Stomach (tissue), 9 donors: ENCODE data around the gene POLR2F. TPM values are rescaled to one million over a fixed set of nuclear protein-coding genes. Genes with fewer than 3 reads are reported as not detected.

ENCODE experiments used
- DNase-seq, 2 donors: peaks; one replicate each; pipeline versions ENCODE4 v3.0.0 to v3.0.0-alpha.2; 2013 to 2019
- H3K27ac ChIP-seq, 5 donors: fragments of 200-600 bp in 4 of 5; sonication (generic) in 4 of 5; one replicate each; pipeline ENCODE4 v1.5.1; 2013 to 2019; ENCODE audit warnings: mild to moderate bottlenecking in 1 of 5, moderate library complexity in 1 of 5
- H3K27me3 ChIP-seq, 3 donors: fragments of 200-600 bp; sonication (generic); one replicate each; pipeline ENCODE4 v1.5.1; 2017 to 2019; ENCODE audit warnings: mixed run types in 1 of 3
- H3K36me3 ChIP-seq, 4 donors: fragments of 200-600 bp; sonication (generic); 1 replicate in 3 of 4; 2 replicates in 1 of 4; pipeline ENCODE4 v1.5.1; 2016 to 2019
- H3K4me1 ChIP-seq, 4 donors: fragments of 200-600 bp; sonication (generic); one replicate each; pipeline ENCODE4 v1.5.1; 2016 to 2019
- H3K4me3 ChIP-seq, 4 donors: fragments of 200-600 bp; sonication (generic) in 3 of 4; one replicate each; pipeline ENCODE4 v1.5.1; 2016 to 2019; ENCODE audit warnings: mild to moderate bottlenecking in 1 of 4
- H3K9me3 ChIP-seq, 4 donors: fragments of 200-600 bp; sonication (generic); one replicate each; pipeline ENCODE4 v1.5.1; 2016 to 2019
- EP300 ChIP-seq: sonication (generic); formaldehyde crosslinking; IDR thresholded peaks from one replicate; pipeline ENCODE4 v1.6.1; 2017; ENCODE audit warnings: antibody characterized with exemption
- POLR2A ChIP-seq, 4 donors: fragments of 450-650 bp; IDR thresholded peaks; one replicate each; pipeline ENCODE4 v1.6.1; 2016; ENCODE audit warnings: antibody characterized with exemption in 4 of 4, control low read depth in 2 of 4, mild to moderate bottlenecking in 1 of 4, moderate library complexity in 1 of 4
- POLR2AphosphoS5 ChIP-seq, 3 donors: sonication (generic); formaldehyde crosslinking; IDR thresholded peaks; one replicate each; pipeline ENCODE4 v1.6.1; 2016; ENCODE audit warnings: antibody characterized with exemption in 3 of 3
- WGBS, 5 donors: extraction: QIAGEN DNeasy Blood & Tissue Kit in 3 of 5; methylation state at CpG; one replicate each; pipeline versions ENCODE4 v1.1.5 to v1.1.7; 2013 to 2018; 5-methylcytosine and 5-hydroxymethylcytosine counted together
- intact Hi-C: fragments of 100-400 bp; cut with DNase I; formaldehyde crosslinking; loops from one replicate; pipeline ENCODE4 v1.15.1; 2023; ENCODE audit warnings: low total_unique reads
- polyA plus RNA-seq, 3 donors: library from polyadenylated mRNA; stranded (reverse); fragments of 200-250 nt; gene quantifications; one replicate each; pipeline ENCODE4 v1.2.3, GENCODE V29; 2013
- total RNA-seq, 5 donors: library from RNA; depleted of rRNA; stranded (reverse); fragments of >200 nt; gene quantifications; one replicate each; pipeline versions ENCODE4 v1.1.0 to v1.2.3, GENCODE V29; 2014 to 2016
- TF ChIP-seq, protein P1 (sequence below), 7 experiments: fragments of 450-650 bp in 4 of 7; fragments of 200-600 bp in 3 of 7; sonication (generic) in 3 of 7; IDR thresholded peaks; one replicate each; pipeline ENCODE4 v1.5.1; 2016 to 2019; ENCODE audit warnings: antibody characterized with exemption in 7 of 7, control low read depth in 2 of 7, mild to moderate bottlenecking in 1 of 7
- donor health status: healthy with polysubstance abuse.
- donor health status: Bipolar disorder and iron deficiency.
- donor health status: healthy.

POLR2F gene
- total and polyA plus RNA-seq, 8 donors, result 41.5 to 149 (median 120) TPM

DNA sequence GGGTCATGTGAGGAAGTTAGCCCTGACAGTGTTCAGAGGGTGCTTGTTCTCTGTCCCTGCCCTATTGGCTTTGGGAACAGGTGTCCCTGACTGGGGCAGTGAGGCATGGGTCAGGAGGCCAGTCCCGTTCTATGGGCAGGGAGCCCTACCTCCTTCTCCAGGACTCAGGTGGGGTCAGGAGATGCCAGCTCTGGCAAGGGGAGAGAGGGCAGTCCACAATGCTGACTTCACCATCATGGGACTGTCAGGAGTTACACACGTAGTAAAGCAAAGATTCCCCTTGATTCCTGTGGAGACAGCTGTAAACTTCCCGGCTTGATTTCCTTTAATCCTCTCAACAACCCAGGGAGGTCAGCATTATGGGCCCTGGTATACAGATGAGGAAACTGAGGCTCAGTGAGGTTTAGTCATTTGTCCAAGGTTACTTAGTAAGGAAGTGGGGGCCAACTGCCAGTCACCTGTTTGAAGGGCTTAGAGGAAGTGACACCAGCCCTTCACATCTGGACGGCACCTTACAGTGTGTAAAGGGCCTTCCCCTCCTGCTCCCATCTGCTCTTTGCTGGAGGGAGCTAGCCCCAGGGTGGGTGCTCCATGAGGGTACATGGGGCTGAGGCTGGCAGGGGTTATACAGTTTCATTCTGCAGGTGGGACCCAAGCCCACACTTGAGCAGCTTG, 35.5 kb upstream of the POLR2F start:
- H3K4me1 ChIP-seq, result peaks cover 4 to 13% (median 11%) of the 10 kb centered on the region in 4 donors
- TF ChIP-seq POLR2AphosphoS5 (IDR thresholded peaks at IDR 0.05) (no peak), EP300 (no peak), POLR2A (IDR thresholded peaks at IDR 0.05) (no peak)
- TF ChIP-seq, protein P1, sequence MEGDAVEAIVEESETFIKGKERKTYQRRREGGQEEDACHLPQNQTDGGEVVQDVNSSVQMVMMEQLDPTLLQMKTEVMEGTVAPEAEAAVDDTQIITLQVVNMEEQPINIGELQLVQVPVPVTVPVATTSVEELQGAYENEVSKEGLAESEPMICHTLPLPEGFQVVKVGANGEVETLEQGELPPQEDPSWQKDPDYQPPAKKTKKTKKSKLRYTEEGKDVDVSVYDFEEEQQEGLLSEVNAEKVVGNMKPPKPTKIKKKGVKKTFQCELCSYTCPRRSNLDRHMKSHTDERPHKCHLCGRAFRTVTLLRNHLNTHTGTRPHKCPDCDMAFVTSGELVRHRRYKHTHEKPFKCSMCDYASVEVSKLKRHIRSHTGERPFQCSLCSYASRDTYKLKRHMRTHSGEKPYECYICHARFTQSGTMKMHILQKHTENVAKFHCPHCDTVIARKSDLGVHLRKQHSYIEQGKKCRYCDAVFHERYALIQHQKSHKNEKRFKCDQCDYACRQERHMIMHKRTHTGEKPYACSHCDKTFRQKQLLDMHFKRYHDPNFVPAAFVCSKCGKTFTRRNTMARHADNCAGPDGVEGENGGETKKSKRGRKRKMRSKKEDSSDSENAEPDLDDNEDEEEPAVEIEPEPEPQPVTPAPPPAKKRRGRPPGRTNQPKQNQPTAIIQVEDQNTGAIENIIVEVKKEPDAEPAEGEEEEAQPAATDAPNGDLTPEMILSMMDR (IDR thresholded peaks at IDR 0.05), result no peak
- no peaks in the 10 kb centered on the region for H3K9me3 ChIP-seq
- DNase-seq, result no peak
- H3K36me3 ChIP-seq, result peaks cover 43 to 97% (median 97%) of the 10 kb centered on the region in 4 donors
- intact Hi-C loops, result no loop called here
- peak overlapping the region in 2 of 5 donors; percentile 5 to 26 for H3K27ac ChIP-seq
- no peaks in the 10 kb centered on the region for H3K27me3 ChIP-seq
- no peak overlapping the region for H3K4me3 ChIP-seq
- WGBS, 5 donors, result 77 to 93% (median 78%) methylated on average over 4 of the region's 4 CpGs

DNA sequence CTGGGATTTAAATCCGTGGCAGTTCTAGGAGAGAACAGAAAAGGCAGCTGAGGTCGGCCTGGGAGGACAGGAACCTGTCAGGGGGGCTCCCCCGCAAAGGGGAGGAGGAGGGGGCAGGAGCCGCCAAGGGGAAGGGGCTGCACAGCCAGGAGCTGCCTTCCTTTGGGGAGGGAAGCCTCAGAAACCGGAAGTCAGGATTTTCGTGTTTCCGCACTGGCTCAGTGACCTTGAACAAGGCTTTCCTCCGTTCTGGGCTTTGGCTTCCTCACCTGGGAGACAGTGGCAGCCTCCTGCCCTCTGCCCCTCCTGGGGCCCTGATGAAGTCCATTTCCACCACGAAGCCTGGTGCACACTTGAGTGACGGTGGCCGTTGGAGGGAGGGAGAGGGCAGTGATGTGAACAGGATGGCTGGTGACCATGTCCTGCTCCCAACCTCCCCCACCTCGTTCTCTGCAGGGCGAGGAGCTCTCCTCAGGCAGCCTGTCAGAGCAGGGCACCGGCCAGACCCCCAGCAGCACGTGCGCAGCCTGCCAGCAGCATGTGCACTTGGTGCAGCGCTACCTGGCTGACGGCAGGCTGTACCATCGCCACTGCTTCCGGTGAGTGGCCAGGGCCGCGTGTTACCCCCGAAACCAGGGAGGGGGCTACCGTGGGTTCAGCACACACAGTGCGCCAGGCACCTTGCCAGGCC, 34.8 kb upstream of the POLR2F start:
- Histone ChIP-seq H3K36me3 (peaks cover 37 to 97% (median 96%) of the 10 kb centered on the region in 4 donors), H3K9me3 (no peaks in the 10 kb centered on the region), H3K4me1 (peaks cover 4 to 19% (median 17%) of the 10 kb centered on the region in 4 donors), H3K27me3 (no peaks in the 10 kb centered on the region), H3K4me3 (no peak overlapping the region), H3K27ac (peak overlapping the region in 1 of 5 donors; percentile 26)
- TF ChIP-seq, protein P1 (IDR thresholded peaks at IDR 0.05), result no peak
- TF ChIP-seq POLR2AphosphoS5 (IDR thresholded peaks at IDR 0.05), result no peak
- WGBS, 5 donors, result 82 to 90% (median 86%) methylated on average over 18 to 25 of the region's 25 CpGs
- intact Hi-C loops, result no loop called here
- no peak for DNase-seq

DNA sequence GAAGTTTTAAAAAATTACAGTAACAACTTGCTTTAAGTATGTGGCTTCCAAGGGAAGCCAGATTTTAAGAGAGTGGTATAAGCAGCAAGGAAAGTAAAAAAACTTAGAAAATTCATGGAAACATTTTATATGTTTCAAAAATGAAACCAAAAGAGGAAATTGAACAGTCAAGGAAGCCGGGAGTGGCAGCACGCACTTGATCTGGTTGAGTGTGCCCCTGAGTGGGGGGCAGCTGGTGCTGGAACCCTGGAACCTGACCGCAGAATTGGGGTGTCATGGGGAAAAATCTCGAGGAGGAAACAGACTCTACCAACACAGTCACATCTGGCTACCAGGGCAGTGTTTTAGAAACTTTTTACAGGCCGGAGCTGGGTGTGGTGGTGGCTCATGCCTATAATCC, 33.4 kb upstream of the POLR2F start:
- Histone ChIP-seq H3K36me3 (peaks cover 32 to 97% (median 94%) of the 10 kb centered on the region in 4 donors), H3K4me1 (peaks cover 5 to 33% (median 30%) of the 10 kb centered on the region in 4 donors), H3K4me3 (no peak overlapping the region), H3K9me3 (no peaks in the 10 kb centered on the region), H3K27ac (peak overlapping the region in 3 of 5 donors; percentile 15 to 56 (median 37)), H3K27me3 (no peaks in the 10 kb centered on the region)
- DNase-seq, result no peak
- no peak for TF ChIP-seq POLR2A (IDR thresholded peaks at IDR 0.05)
- no peak for TF ChIP-seq POLR2AphosphoS5 (IDR thresholded peaks at IDR 0.05)
- TF ChIP-seq, protein P1 (IDR thresholded peaks at IDR 0.05), result no peak
- TF ChIP-seq EP300, result no peak
- WGBS, 5 donors, result 72 to 85% (median 77%) methylated on average over 5 of the region's 5 CpGs
- intact Hi-C loops, result no loop called here

DNA sequence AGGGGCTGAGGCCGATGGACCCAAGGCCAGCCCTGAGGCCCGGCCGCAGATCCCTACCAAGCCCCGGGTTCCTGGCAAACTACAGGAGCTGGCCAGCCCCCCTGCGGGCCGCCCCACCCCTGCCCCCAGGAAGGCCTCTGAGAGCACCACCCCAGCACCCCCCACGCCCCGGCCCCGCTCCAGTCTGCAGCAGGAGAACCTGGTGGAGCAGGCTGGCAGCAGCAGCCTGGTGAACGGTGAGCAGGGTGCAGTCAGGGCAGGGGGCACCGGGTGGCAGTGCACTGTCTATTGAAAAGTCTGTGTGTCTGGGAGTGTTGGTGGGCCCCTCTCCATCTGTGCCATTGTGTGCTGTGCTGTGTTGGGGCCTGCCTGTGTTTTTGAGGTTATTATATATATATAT, 31.3 kb upstream of the POLR2F start:
- H3K36me3 ChIP-seq, result peaks cover 43 to 97% (median 94%) of the 10 kb centered on the region in 4 donors
- peaks cover 15 to 51% (median 46%) of the 10 kb centered on the region in 4 donors for H3K4me1 ChIP-seq
- no peak for DNase-seq
- 58 to 90% (median 86%) methylated on average over 4 to 11 of the region's 11 CpGs for WGBS, 5 donors
- intact Hi-C loops, result no loop called here
- H3K4me3 ChIP-seq, result no peak overlapping the region
- H3K9me3 ChIP-seq, result no peaks in the 10 kb centered on the region
- H3K27me3 ChIP-seq, result no peaks in the 10 kb centered on the region
- peak overlapping the region in 4 of 5 donors; percentile 10 to 56 (median 24) for H3K27ac ChIP-seq
- TF ChIP-seq POLR2AphosphoS5 (IDR thresholded peaks at IDR 0.05) (no peak), POLR2A (IDR thresholded peaks at IDR 0.05) (no peak), EP300 (no peak)
